ENCODE measurements around the gene TMEM53. TPM values are rescaled to one million over a fixed set of nuclear protein-coding genes. Genes with fewer than 3 reads are reported as not detected.

Gene TMEM53
- total RNA-seq, 2 donors from 2014 or later, result 3.9 to 12.9 TPM

GRCh38 chr1:44659566-44659965 lies 14.7 kb downstream of the TMEM53 start:
- DNase-seq (ENCODE audit: low spot score), result no peak
- Histone ChIP-seq H3K4me1 (ENCODE audit: control insufficient read depth in 1 of 2, low read depth in 2 of 2) (peaks cover 0 to 5% of the 10 kb centered on the region in 2 donors), H3K27ac (no peak overlapping the region), H3K27me3 (replicated peaks; ENCODE audit: insufficient read depth) (no peaks in the 10 kb centered on the region), H3K4me3 (no peak overlapping the region), H3K36me3 (no peaks in the 10 kb centered on the region), H3K9me3 (no peaks in the 10 kb centered on the region)
- no peak for ATAC-seq (ENCODE audit: insufficient number of reproducible peaks, low FRiP score, low read depth)
- TF ChIP-seq CTCF (IDR thresholded peaks at IDR 0.05), result no peak

- Histone ChIP-seq H3K36me3 (peaks cover 5% of the 10 kb centered on the region), H3K4me3 (no peak overlapping the region), H3K27ac (no peak overlapping the region), H3K9me3 (no peaks in the 10 kb centered on the region), H3K27me3 (replicated peaks; ENCODE audit: insufficient read depth) (no peaks in the 10 kb centered on the region), H3K4me1 (ENCODE audit: control insufficient read depth in 1 of 2, low read depth in 2 of 2) (peaks cover 0 to 5% of the 10 kb centered on the region in 2 donors)
- ATAC-seq (ENCODE audit: insufficient number of reproducible peaks, low FRiP score, low read depth) (no peak), DNase-seq (ENCODE audit: low spot score) (no peak)
- TF ChIP-seq CTCF (IDR thresholded peaks at IDR 0.05), result peak; percentile 43
Observed at GRCh38 chr1:44655609-44656008, 18.7 kb downstream of the TMEM53 start.

- no peak overlapping the region for H3K4me3 ChIP-seq
- H3K36me3 ChIP-seq, result peaks cover 14% of the 10 kb centered on the region
- DNase-seq (ENCODE audit: low spot score) (no peak), ATAC-seq (ENCODE audit: insufficient number of reproducible peaks, low FRiP score, low read depth) (no peak)
- no peaks in the 10 kb centered on the region for H3K4me1 ChIP-seq (ENCODE audit: control insufficient read depth in 1 of 2, low read depth in 2 of 2)
- no peaks in the 10 kb centered on the region for H3K9me3 ChIP-seq
- H3K27me3 ChIP-seq (replicated peaks; ENCODE audit: insufficient read depth), result no peaks in the 10 kb centered on the region
- no peak for TF ChIP-seq CTCF (IDR thresholded peaks at IDR 0.05)
- no peak overlapping the region for H3K27ac ChIP-seq
Observed at GRCh38 chr1:44654621-44655187, 19.6 kb downstream of the TMEM53 start.

GRCh38 chr1:44653107-44653964 lies 20.9 kb downstream of the TMEM53 start:
- H3K9me3 ChIP-seq, result no peaks in the 10 kb centered on the region
- TF ChIP-seq CTCF (IDR thresholded peaks at IDR 0.05), result peak; percentile 8

GRCh38 chr1:44652445-44653106 lies 21.7 kb downstream of the TMEM53 start:
- H3K4me1 ChIP-seq (ENCODE audit: control insufficient read depth in 1 of 2, low read depth in 2 of 2), result no peaks in the 10 kb centered on the region
- H3K27me3 ChIP-seq (replicated peaks; ENCODE audit: insufficient read depth), result no peaks in the 10 kb centered on the region
- H3K4me3 ChIP-seq, result no peak overlapping the region
- H3K9me3 ChIP-seq, result no peaks in the 10 kb centered on the region
- no peak overlapping the region for H3K27ac ChIP-seq
- ATAC-seq (ENCODE audit: insufficient number of reproducible peaks, low FRiP score, low read depth) (no peak), DNase-seq (ENCODE audit: low spot score) (no peak)
- H3K36me3 ChIP-seq, result peaks cover 23% of the 10 kb centered on the region
- TF ChIP-seq CTCF (IDR thresholded peaks at IDR 0.05), result peak; percentile 97

More at GRCh38 chr1:44653107-44653964, 20.9 kb downstream of the TMEM53 start:
- peaks cover 23% of the 10 kb centered on the region for H3K36me3 ChIP-seq
- H3K4me3 ChIP-seq, result no peak overlapping the region
- no peaks in the 10 kb centered on the region for H3K27me3 ChIP-seq (replicated peaks; ENCODE audit: insufficient read depth)
- no peak for DNase-seq (ENCODE audit: low spot score)
- ATAC-seq (ENCODE audit: insufficient number of reproducible peaks, low FRiP score, low read depth), result no peak
- H3K4me1 ChIP-seq (ENCODE audit: control insufficient read depth in 1 of 2, low read depth in 2 of 2), result no peaks in the 10 kb centered on the region
- no peak overlapping the region for H3K27ac ChIP-seq
